Measurements from ENCODE around the gene DTNB.
A peak's percentile ranks its signal among the peaks of the same experiment; 100 is the strongest.

DTNB gene

GRCh38 chr2:25673300-25674076 is at the start of gene DTNB:
DTNB (minus strand) TSS chr2:25673577; CDS start chr2:25652660, 20,917 bp downstream.
- Histone ChIP-seq H3K36me3 (no peaks in the 10 kb centered on the region), H3K27me3 (no peaks in the 10 kb centered on the region), H3K4me3 (ENCODE audit: low read depth in 1 of 2, low read length in 1 of 2) (peak within 1 kb of the TSS; percentile 89 to 95), H3K4me1 (ENCODE audit: control insufficient read depth in 1 of 2, insufficient read depth in 1 of 2, low read depth in 1 of 2, low read length in 1 of 2) (peaks cover 19% of the 10 kb centered on the region in 2 experiments), H3K27ac (peak within 1 kb of the TSS; percentile 86), H3K9me3 (no peaks in the 10 kb centered on the region)
- peak; percentile 16 for TF ChIP-seq CTCF (IDR thresholded peaks at IDR 0.05)

- Histone ChIP-seq H3K36me3 (no peaks in the 10 kb centered on the region), H3K27ac (no peak overlapping the region), H3K9me3 (no peaks in the 10 kb centered on the region), H3K27me3 (no peaks in the 10 kb centered on the region), H3K4me1 (ENCODE audit: control insufficient read depth in 1 of 2, insufficient read depth in 1 of 2, low read depth in 1 of 2, low read length in 1 of 2) (no peaks in the 10 kb centered on the region), H3K4me3 (ENCODE audit: low read depth in 1 of 2, low read length in 1 of 2) (no peak overlapping the region)
- no peak for TF ChIP-seq CTCF (IDR thresholded peaks at IDR 0.05)
Measured at GRCh38 chr2:25722224-25722623, 48.8 kb upstream of the DTNB start.

GRCh38 chr2:25720575-25720974 is 47.2 kb upstream of the DTNB start:
- no peaks in the 10 kb centered on the region for H3K36me3 ChIP-seq
- no peaks in the 10 kb centered on the region for H3K4me1 ChIP-seq (ENCODE audit: control insufficient read depth in 1 of 2, insufficient read depth in 1 of 2, low read depth in 1 of 2, low read length in 1 of 2)
- no peak overlapping the region for H3K4me3 ChIP-seq (ENCODE audit: low read depth in 1 of 2, low read length in 1 of 2)
- no peak overlapping the region for H3K27ac ChIP-seq
- H3K27me3 ChIP-seq = no peaks in the 10 kb centered on the region
- TF ChIP-seq CTCF (IDR thresholded peaks at IDR 0.05) = no peak
- no peaks in the 10 kb centered on the region for H3K9me3 ChIP-seq

DNA sequence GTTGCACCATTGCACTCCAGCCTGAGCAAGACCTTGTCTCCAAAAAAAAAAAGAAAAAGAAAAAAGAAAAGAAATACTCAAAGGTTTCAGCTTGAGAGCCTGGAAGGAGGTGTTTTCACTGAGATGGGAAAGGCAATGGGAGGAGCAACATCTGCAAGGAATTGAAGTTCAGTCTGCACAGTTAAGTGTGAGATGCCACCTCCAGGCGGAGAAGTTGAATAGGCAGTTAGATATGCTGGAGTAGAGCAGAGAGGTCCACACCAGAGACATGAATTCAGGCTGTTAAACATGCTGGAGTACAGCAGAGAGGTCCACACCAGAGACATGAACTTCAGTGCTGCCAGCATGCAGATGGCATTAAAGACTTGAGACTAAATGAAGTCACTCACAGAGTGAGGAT is 41.4 kb upstream of the DTNB start:
- Histone ChIP-seq H3K4me3 (ENCODE audit: low read depth in 1 of 2, low read length in 1 of 2) (no peak overlapping the region), H3K27ac (no peak overlapping the region), H3K4me1 (ENCODE audit: control insufficient read depth in 1 of 2, insufficient read depth in 1 of 2, low read depth in 1 of 2, low read length in 1 of 2) (peaks cover 12 to 19% of the 10 kb centered on the region in 2 experiments), H3K9me3 (no peaks in the 10 kb centered on the region), H3K36me3 (no peaks in the 10 kb centered on the region), H3K27me3 (no peaks in the 10 kb centered on the region)
- TF ChIP-seq CTCF (IDR thresholded peaks at IDR 0.05) = no peak

DNA sequence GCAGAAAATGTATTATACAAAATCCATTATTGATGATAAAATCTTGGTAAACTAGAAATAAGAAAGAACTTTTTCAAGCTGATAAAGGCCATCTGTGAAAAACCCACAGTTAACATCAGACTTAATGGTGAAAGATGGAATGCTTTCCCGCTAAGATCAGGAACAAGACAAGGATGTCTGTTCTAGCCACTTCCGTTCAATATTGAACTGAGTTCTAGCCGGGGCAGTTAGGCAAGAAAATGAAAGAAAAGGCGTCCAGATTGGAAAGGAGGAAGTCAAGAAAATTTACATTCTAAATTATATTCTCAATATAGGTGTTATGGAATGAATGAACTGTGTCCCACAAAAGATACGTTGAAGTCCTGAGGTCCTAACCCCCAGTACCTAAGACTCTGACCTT is 39.1 kb upstream of the DTNB start:
- Histone ChIP-seq H3K9me3 (no peaks in the 10 kb centered on the region), H3K4me1 (ENCODE audit: control insufficient read depth in 1 of 2, insufficient read depth in 1 of 2, low read depth in 1 of 2, low read length in 1 of 2) (peaks cover 12 to 19% of the 10 kb centered on the region in 2 experiments), H3K4me3 (ENCODE audit: low read depth in 1 of 2, low read length in 1 of 2) (peak overlapping the region; percentile 68 to 73), H3K36me3 (no peaks in the 10 kb centered on the region), H3K27ac (peak overlapping the region; percentile 86), H3K27me3 (no peaks in the 10 kb centered on the region)
- TF ChIP-seq CTCF (IDR thresholded peaks at IDR 0.05) = no peak

Measured in neutrophil (primary cell).